ENCODE results near the gene RPN2. TPM values are rescaled to one million over a fixed set of nuclear protein-coding genes. Genes with fewer than 3 reads are reported as not detected.

Gene RPN2
- total RNA-seq, 4 donors from 2014 or later = 86.7 to 114 (median 110) TPM

GRCh38 chr20:37237656-37238055, 58.5 kb downstream of the RPN2 start:
- no peaks in the 10 kb centered on the region for H3K27me3 ChIP-seq
- WGBS, 2 donors (ENCODE audit: low coverage in 1 of 2) = 92% methylated on average over 2 of the region's 5 CpGs; no CpG with 5 or more reads in 1 of the 2 donors
- peaks cover 0 to 100% of the 10 kb centered on the region in 2 donors for H3K36me3 ChIP-seq
- no peak for TF ChIP-seq POLR2AphosphoS5 (IDR thresholded peaks at IDR 0.05)
- TF ChIP-seq EP300 (IDR thresholded peaks at IDR 0.05) = no peak
- no peak for TF ChIP-seq POLR2A (IDR thresholded peaks at IDR 0.05)
- TF ChIP-seq CTCF (IDR thresholded peaks at IDR 0.05) = no peak
- no peak for ATAC-seq
- H3K27ac ChIP-seq = no peak overlapping the region
- H3K4me3 ChIP-seq = no peak overlapping the region
- no peaks in the 10 kb centered on the region for H3K9me3 ChIP-seq
- H3K4me1 ChIP-seq = peaks cover 0 to 38% (median 7%) of the 10 kb centered on the region in 3 donors

GRCh38 chr20:37238426-37238825, 59.3 kb downstream of the RPN2 start:
- WGBS, 2 donors (ENCODE audit: low coverage in 1 of 2) = 75 to 83% methylated on average over 5 to 6 of the region's 6 CpGs
- Histone ChIP-seq H3K27ac (peak overlapping the region in 3 of 4 donors; percentile 22 to 37 (median 24)), H3K36me3 (peaks cover 0 to 100% of the 10 kb centered on the region in 2 donors)

GRCh38 chr20:37238935-37239451, 59.9 kb downstream of the RPN2 start:
- Histone ChIP-seq H3K27ac (peak overlapping the region in 3 of 4 donors; percentile 22 to 37 (median 24)), H3K36me3 (peaks cover 0 to 98% of the 10 kb centered on the region in 2 donors)

More at GRCh38 chr20:37238426-37238825, 59.3 kb downstream of the RPN2 start:
- no peaks in the 10 kb centered on the region for H3K27me3 ChIP-seq
- TF ChIP-seq POLR2A (IDR thresholded peaks at IDR 0.05) (no peak), POLR2AphosphoS5 (IDR thresholded peaks at IDR 0.05) (no peak), EP300 (IDR thresholded peaks at IDR 0.05) (no peak), CTCF (IDR thresholded peaks at IDR 0.05) (no peak)
- no peak overlapping the region for H3K4me3 ChIP-seq
- H3K9me3 ChIP-seq = no peaks in the 10 kb centered on the region
- H3K4me1 ChIP-seq = peaks cover 0 to 46% (median 7%) of the 10 kb centered on the region in 3 donors
- ATAC-seq = no peak

GRCh38 chr20:37240337-37241067, 61.4 kb downstream of the RPN2 start:
- 78 to 83% methylated on average over 1 to 3 of the region's 3 CpGs for WGBS, 2 donors (ENCODE audit: low coverage in 1 of 2)
- H3K4me1 ChIP-seq = peaks cover 0 to 60% (median 15%) of the 10 kb centered on the region in 3 donors
- no peak for TF ChIP-seq POLR2A (IDR thresholded peaks at IDR 0.05)
- no peak for TF ChIP-seq POLR2AphosphoS5 (IDR thresholded peaks at IDR 0.05)
- no peak for TF ChIP-seq CTCF (IDR thresholded peaks at IDR 0.05)
- TF ChIP-seq EP300 (IDR thresholded peaks at IDR 0.05) = no peak
- H3K4me3 ChIP-seq = no peak overlapping the region
- ATAC-seq = no peak
- no peaks in the 10 kb centered on the region for H3K27me3 ChIP-seq
- peaks cover 0 to 83% of the 10 kb centered on the region in 2 donors for H3K36me3 ChIP-seq
- peak overlapping the region in 3 of 4 donors; percentile 39 to 58 (median 50) for H3K27ac ChIP-seq
- no peaks in the 10 kb centered on the region for H3K9me3 ChIP-seq

More at GRCh38 chr20:37238935-37239451, 59.9 kb downstream of the RPN2 start:
- WGBS, 2 donors (ENCODE audit: low coverage in 1 of 2) = 25% methylated on average over 1 of the region's 1 CpG; no CpG with 5 or more reads in 1 of the 2 donors
- no peaks in the 10 kb centered on the region for H3K9me3 ChIP-seq
- no peak for ATAC-seq
- no peak overlapping the region for H3K4me3 ChIP-seq
- H3K4me1 ChIP-seq = peaks cover 0 to 51% (median 13%) of the 10 kb centered on the region in 3 donors
- H3K27me3 ChIP-seq = no peaks in the 10 kb centered on the region
- TF ChIP-seq POLR2A (IDR thresholded peaks at IDR 0.05) (no peak), EP300 (IDR thresholded peaks at IDR 0.05) (no peak), CTCF (IDR thresholded peaks at IDR 0.05) (no peak), POLR2AphosphoS5 (IDR thresholded peaks at IDR 0.05) (no peak)

All from gastroesophageal sphincter (tissue), 4 donors.